ENCODE measurements around the gene OVCH1. TPM values are rescaled to one million over a fixed set of nuclear protein-coding genes. Genes with fewer than 3 reads are reported as not detected.

Gene OVCH1
- polyA plus RNA-seq, 1 of the 3 experiments (the other 2 are of a cell fraction) = not detected

DNA sequence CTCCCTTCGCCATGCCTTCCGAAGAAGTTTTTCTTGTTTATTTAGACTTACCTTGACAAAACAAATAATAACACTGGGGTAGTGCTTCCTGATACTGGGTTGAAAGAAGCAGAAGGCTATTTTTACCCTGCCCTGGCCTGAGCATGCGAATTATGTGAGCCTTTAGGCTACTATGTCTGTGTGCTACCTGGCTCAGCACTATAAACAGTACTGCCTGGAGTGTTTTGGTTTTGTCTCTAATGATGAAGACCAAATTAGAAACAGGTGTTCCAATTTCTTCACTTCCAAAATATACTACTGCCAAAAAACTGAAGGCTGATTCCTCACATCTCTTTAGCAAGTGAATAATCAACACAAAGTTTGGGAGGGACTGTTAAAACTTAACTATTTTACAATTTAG lies 7.6 kb upstream of the OVCH1 start:
- H3K27ac ChIP-seq (ENCODE audit: low read depth in 2 of 2, low read length in 1 of 2) = no peak overlapping the region
- CTCF ChIA-PET = interaction anchor here (2.9 kb wide), 1 partner anchor 12 kb away, joined by 8 read pairs; no protein-coding TSS in a partner anchor

More for the DNA sequence above, 7.6 kb upstream of the OVCH1 start:
- 62% methylated on average over 3 of the region's 3 CpGs for WGBS (ENCODE audit: low lambda C conversion rate)
- TF ChIP-seq PBX3 (IDR thresholded peaks at IDR 0.05) = no peak
- TF ChIP-seq, protein P1, sequence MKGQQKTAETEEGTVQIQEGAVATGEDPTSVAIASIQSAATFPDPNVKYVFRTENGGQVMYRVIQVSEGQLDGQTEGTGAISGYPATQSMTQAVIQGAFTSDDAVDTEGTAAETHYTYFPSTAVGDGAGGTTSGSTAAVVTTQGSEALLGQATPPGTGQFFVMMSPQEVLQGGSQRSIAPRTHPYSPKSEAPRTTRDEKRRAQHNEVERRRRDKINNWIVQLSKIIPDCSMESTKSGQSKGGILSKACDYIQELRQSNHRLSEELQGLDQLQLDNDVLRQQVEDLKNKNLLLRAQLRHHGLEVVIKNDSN (IDR thresholded peaks at IDR 0.05; ENCODE audit: borderline replicate concordance, low read depth) = no peak
- TF ChIP-seq, protein P2, sequence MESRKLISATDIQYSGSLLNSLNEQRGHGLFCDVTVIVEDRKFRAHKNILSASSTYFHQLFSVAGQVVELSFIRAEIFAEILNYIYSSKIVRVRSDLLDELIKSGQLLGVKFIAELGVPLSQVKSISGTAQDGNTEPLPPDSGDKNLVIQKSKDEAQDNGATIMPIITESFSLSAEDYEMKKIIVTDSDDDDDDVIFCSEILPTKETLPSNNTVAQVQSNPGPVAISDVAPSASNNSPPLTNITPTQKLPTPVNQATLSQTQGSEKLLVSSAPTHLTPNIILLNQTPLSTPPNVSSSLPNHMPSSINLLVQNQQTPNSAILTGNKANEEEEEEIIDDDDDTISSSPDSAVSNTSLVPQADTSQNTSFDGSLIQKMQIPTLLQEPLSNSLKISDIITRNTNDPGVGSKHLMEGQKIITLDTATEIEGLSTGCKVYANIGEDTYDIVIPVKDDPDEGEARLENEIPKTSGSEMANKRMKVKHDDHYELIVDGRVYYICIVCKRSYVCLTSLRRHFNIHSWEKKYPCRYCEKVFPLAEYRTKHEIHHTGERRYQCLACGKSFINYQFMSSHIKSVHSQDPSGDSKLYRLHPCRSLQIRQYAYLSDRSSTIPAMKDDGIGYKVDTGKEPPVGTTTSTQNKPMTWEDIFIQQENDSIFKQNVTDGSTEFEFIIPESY (IDR thresholded peaks at IDR 0.05; ENCODE audit: borderline replicate concordance, low read depth) = no peak
- no peak for TF ChIP-seq NFIC (IDR thresholded peaks at IDR 0.05; ENCODE audit: borderline replicate concordance)
- no peak for TF ChIP-seq RXRA (IDR thresholded peaks at IDR 0.05; ENCODE audit: borderline replicate concordance, low read depth)
- TF ChIP-seq EP300 (IDR thresholded peaks at IDR 0.05; ENCODE audit: borderline replicate concordance in 1 of 2, low read depth in 1 of 2, low read length in 1 of 2) = no peak
- TF ChIP-seq EZH2phosphoT487 (IDR thresholded peaks at IDR 0.05; ENCODE audit: borderline replicate concordance, low read depth) = no peak
- TF ChIP-seq RFX5 (IDR thresholded peaks at IDR 0.05; ENCODE audit: low read length) = no peak
- no peak for TF ChIP-seq CHD2 (IDR thresholded peaks at IDR 0.05; ENCODE audit: low read length, partially characterized antibody)
- no peak for TF ChIP-seq ELF1 (IDR thresholded peaks at IDR 0.05)
- TF ChIP-seq POLR2AphosphoS5 (IDR thresholded peaks at IDR 0.05; ENCODE audit: low read depth, low read length) = no peak
- TF ChIP-seq GABPA (IDR thresholded peaks at IDR 0.05; ENCODE audit: low read depth) = no peak
- no peak for TF ChIP-seq MXI1 (IDR thresholded peaks at IDR 0.05; ENCODE audit: low read depth, low read length)
- no peak for TF ChIP-seq FOXM1 (IDR thresholded peaks at IDR 0.05; ENCODE audit: low read depth)
- TF ChIP-seq SMC3 (IDR thresholded peaks at IDR 0.05; ENCODE audit: low read depth, low read length) = no peak
- TF ChIP-seq SIN3A (IDR thresholded peaks at IDR 0.05; ENCODE audit: borderline replicate concordance, low read depth, low read length) = no peak
- no peak for TF ChIP-seq FOSL2 (IDR thresholded peaks at IDR 0.05; ENCODE audit: borderline replicate concordance, low read depth)
- no peak for TF ChIP-seq TAF1 (IDR thresholded peaks at IDR 0.05; ENCODE audit: borderline replicate concordance, low read depth, low read length)
- TF ChIP-seq USF2 (IDR thresholded peaks at IDR 0.05; ENCODE audit: borderline replicate concordance, low read depth, low read length) = no peak
- H3K9me2 ChIP-seq = no peaks in the 10 kb centered on the region
- no peaks in the 10 kb centered on the region for H3K79me2 ChIP-seq (ENCODE audit: insufficient read depth)
- H2AFZ ChIP-seq (ENCODE audit: low read depth) = no peak overlapping the region
- H3K27me3 ChIP-seq (ENCODE audit: insufficient read depth) = no peaks in the 10 kb centered on the region; the same call in 1 of the 2 replicates
- no peak overlapping the region for H3K9ac ChIP-seq
- no peaks in the 10 kb centered on the region for H3F3A ChIP-seq (replicated peaks; ENCODE audit: insufficient read depth)
- POLR2A ChIA-PET = no interaction called here
- H4K20me1 ChIP-seq (ENCODE audit: insufficient read depth) = no peaks in the 10 kb centered on the region
- H3K9me3 ChIP-seq = no peaks in the 10 kb centered on the region; the same call in 1 of the 2 replicates
- no peaks in the 10 kb centered on the region for H3K36me3 ChIP-seq (replicated peaks in 1 of 2; ENCODE audit: control insufficient read depth in 1 of 2, insufficient read depth in 2 of 2, low read length in 1 of 2)
- peaks cover 0 to 2% of the 10 kb centered on the region in 2 experiments; a peak in 1 of 4 replicates for H3K4me1 ChIP-seq (ENCODE audit: control insufficient read depth in 1 of 2, insufficient read depth in 2 of 2, low read depth in 1 of 2, low read length in 1 of 2)
- DNase-seq = no peak
- no peak overlapping the region for H3K4me2 ChIP-seq
- H3K4me3 ChIP-seq (ENCODE audit: low read depth in 2 of 2, low read length in 1 of 2) = no peak overlapping the region

All from SK-N-SH (cell line).